GM21825 (cell line): ENCODE measurements around the gene METTL25.
A peak's percentile ranks its signal among the peaks of the same experiment; 100 is the strongest.

Source experiments
- ATAC-seq: cut with Tn5 transposase; IDR thresholded peaks from one replicate; pipeline ENCODE4 v1.9.1; 2021; ENCODE audit warnings: mild to moderate bottlenecking, moderate library complexity; ENCODE audit not compliant: unreplicated experiment

The METTL25 gene

GRCh38 chr12:82400819-82401218 lies 42.5 kb downstream of the METTL25 start:
- no peak for ATAC-seq

GRCh38 chr12:82406651-82407050 lies 48.3 kb downstream of the METTL25 start:
- ATAC-seq, result no peak

GRCh38 chr12:82407481-82407880 lies 49.2 kb downstream of the METTL25 start:
- ATAC-seq, result no peak

GRCh38 chr12:82408844-82409243 lies 50.5 kb downstream of the METTL25 start:
- ATAC-seq, result no peak

- no peak for ATAC-seq
Measured at GRCh38 chr12:82411546-82412230, 53.4 kb downstream of the METTL25 start.

GRCh38 chr12:82412246-82412645 lies 53.9 kb downstream of the METTL25 start:
- ATAC-seq, result no peak

- no peak for ATAC-seq
Measured at GRCh38 chr12:82414044-82414443, 55.7 kb downstream of the METTL25 start.

GRCh38 chr12:82414926-82415325 lies 56.6 kb downstream of the METTL25 start:
- ATAC-seq, result no peak

GRCh38 chr12:82415402-82415801 lies 57.1 kb downstream of the METTL25 start:
- ATAC-seq, result no peak

GRCh38 chr12:82425241-82425640 lies 66.9 kb downstream of the METTL25 start:
- no peak for ATAC-seq

GRCh38 chr12:82426081-82426480 lies 67.8 kb downstream of the METTL25 start:
- no peak for ATAC-seq

- no peak for ATAC-seq
Measured at GRCh38 chr12:82426586-82426985, 68.3 kb downstream of the METTL25 start.

GRCh38 chr12:82430541-82431145 lies 72.3 kb downstream of the METTL25 start:
- no peak for ATAC-seq

- no peak for ATAC-seq
Measured at GRCh38 chr12:82434392-82434911, 76.1 kb downstream of the METTL25 start.

GRCh38 chr12:82436354-82436753 lies 78.0 kb downstream of the METTL25 start:
- no peak for ATAC-seq

- ATAC-seq, result peak; percentile 35
Measured at GRCh38 chr12:82437744-82438143, 79.4 kb downstream of the METTL25 start.

GRCh38 chr12:82438356-82438755 lies 80.0 kb downstream of the METTL25 start:
- peak; percentile 63 for ATAC-seq

- ATAC-seq, result no peak
Measured at GRCh38 chr12:82440885-82441284, 82.6 kb downstream of the METTL25 start.

GRCh38 chr12:82448911-82449578 lies 90.7 kb downstream of the METTL25 start:
- no peak for ATAC-seq

GRCh38 chr12:82456633-82457032 lies 98.3 kb downstream of the METTL25 start:
- ATAC-seq, result no peak

- no peak for ATAC-seq
Measured at GRCh38 chr12:82458101-82458500, 99.8 kb downstream of the METTL25 start.

- ATAC-seq, result no peak
Measured at GRCh38 chr12:82461393-82461792, 103.1 kb downstream of the METTL25 start.
